ENCODE results near the gene RRBP1.

Gene RRBP1

GRCh38 chr20:17569616-17570346 lies 112.3 kb downstream of the RRBP1 start, which contains the start of gene DSTN:
Gene DSTN, plus strand, starts transcription at chr20:17570075. Its CDS starts 134 bp downstream, at chr20:17570209.
- peak within 1 kb of the TSS; percentile 77 for H3K4me3 ChIP-seq (ENCODE audit: low read depth, low read length)
- TF ChIP-seq CTCF (IDR thresholded peaks at IDR 0.05; ENCODE audit: borderline replicate concordance, insufficient read depth, low read depth, low read length): no peak

GRCh38 chr20:17568972-17569521 lies 113.0 kb downstream of the RRBP1 start:
- H3K4me3 ChIP-seq (ENCODE audit: low read depth, low read length): no peak overlapping the region
- TF ChIP-seq CTCF (IDR thresholded peaks at IDR 0.05; ENCODE audit: borderline replicate concordance, insufficient read depth, low read depth, low read length): no peak

GRCh38 chr20:17568045-17568788 lies 113.8 kb downstream of the RRBP1 start:
- no peak for TF ChIP-seq CTCF (IDR thresholded peaks at IDR 0.05; ENCODE audit: borderline replicate concordance, insufficient read depth, low read depth, low read length)
- no peak overlapping the region for H3K4me3 ChIP-seq (ENCODE audit: low read depth, low read length)

- H3K4me3 ChIP-seq (ENCODE audit: low read depth, low read length): no peak overlapping the region
- no peak for TF ChIP-seq CTCF (IDR thresholded peaks at IDR 0.05; ENCODE audit: borderline replicate concordance, insufficient read depth, low read depth, low read length)
These were observed 115.7 kb downstream of the RRBP1 start for GRCh38 chr20:17566345-17566744.

GRCh38 chr20:17565169-17565845 lies 116.7 kb downstream of the RRBP1 start:
- no peak for TF ChIP-seq CTCF (IDR thresholded peaks at IDR 0.05; ENCODE audit: borderline replicate concordance, insufficient read depth, low read depth, low read length)
- no peak overlapping the region for H3K4me3 ChIP-seq (ENCODE audit: low read depth, low read length)
